HepG2 (cell line): ENCODE measurements around the gene TSACC. TPM values are rescaled to one million over a fixed set of nuclear protein-coding genes. Genes with fewer than 3 reads are reported as not detected.

Experiments
- ELF1 ChIP-seq: sonication (generic); formaldehyde crosslinking; IDR thresholded peaks from 2 replicates; pipeline ENCODE4 v1.4.0; 2020; ENCODE audit warnings: missing genetic modification reagents
- FLYWCH1 ChIP-seq: sonication (generic); formaldehyde crosslinking; IDR thresholded peaks from 2 replicates; pipeline ENCODE4 v1.8.1; 2023; ENCODE audit warnings: mild to moderate bottlenecking, missing genetic modification reagents
- HNRNPL ChIP-seq: fragments of 200-400 bp; formaldehyde crosslinking; IDR thresholded peaks from 2 replicates; pipeline ENCODE4 v1.6.1; 2017; ENCODE audit warnings: mild to moderate bottlenecking, low read depth, low read length
- NR2F1 ChIP-seq, 2 experiments: fragments of 450-650 bp in 1 of 2; formaldehyde crosslinking in 1 of 2; IDR thresholded peaks; 2 replicates each; pipeline versions ENCODE4 v1.5.0 to v1.6.1; 2016 to 2020; ENCODE audit warnings: mild to moderate bottlenecking in 1 of 2, missing compliant biosample characterization in 1 of 2, missing genetic modification reagents in 1 of 2, moderate library complexity in 1 of 2
- PHF21A ChIP-seq: sonication (generic); formaldehyde crosslinking; IDR thresholded peaks from 2 replicates; pipeline ENCODE4 v1.5.0; 2020; ENCODE audit warnings: mild to moderate bottlenecking, missing genetic modification reagents
- PHF8 ChIP-seq: sonication (generic); formaldehyde crosslinking; IDR thresholded peaks from 2 replicates; pipeline ENCODE4 v1.5.0; 2020; ENCODE audit warnings: missing genetic modification reagents
- PRMT3 ChIP-seq: sonication (generic); formaldehyde crosslinking; IDR thresholded peaks from 2 replicates; pipeline ENCODE4 v1.8.1; 2022; ENCODE audit warnings: low read depth, mild to moderate bottlenecking, moderate library complexity, missing genetic modification reagents, borderline replicate concordance
- SMAD3 ChIP-seq: sonication (generic); formaldehyde crosslinking; IDR thresholded peaks from 2 replicates; pipeline ENCODE4 v1.4.0; 2020; ENCODE audit warnings: missing genetic modification reagents
- YY1 ChIP-seq: IDR thresholded peaks from 2 replicates; pipeline ENCODE4 v1.6.1; 2011; ENCODE audit warnings: low read length, low read depth, moderate library complexity, mild to moderate bottlenecking; ENCODE audit not compliant: insufficient read depth, insufficient replicate concordance
- ZNF317 ChIP-seq: sonication (generic); formaldehyde crosslinking; IDR thresholded peaks from 2 replicates; pipeline ENCODE4 v1.5.0; 2020; ENCODE audit warnings: mild to moderate bottlenecking, missing genetic modification reagents
- ZNF776 ChIP-seq: sonication (generic); formaldehyde crosslinking; IDR thresholded peaks from 2 replicates; pipeline ENCODE4 v1.4.0; 2020; ENCODE audit warnings: mild to moderate bottlenecking, missing genetic modification reagents
- polyA plus RNA-seq, 8 experiments: library from polyadenylated mRNA; depleted of rRNA in 3 of 8; stranded (reverse) in 7 of 8; unstranded in 1 of 8; fragments of >200 nt; fragmentation: Illumina TruSeq in 4 of 8; extraction: Trizol in 4 of 8; gene quantifications; 2 replicates each; pipeline versions ENCODE4 v1.2.1 to v1.2.3, GENCODE V29; 2011 to 2016; ENCODE audit warnings: low read depth in 4 of 8, missing spikeins in 1 of 8, mixed read lengths in 1 of 8; ENCODE audit not compliant: insufficient read depth in 1 of 8
- total RNA-seq, 5 experiments: library from RNA; depleted of rRNA; stranded (reverse); fragments of >200 nt; fragmentation: Illumina TruSeq; extraction: Trizol; gene quantifications; 2 replicates each; pipeline ENCODE4 v1.2.3, GENCODE V29; 2016; ENCODE audit warnings: low read depth in 1 of 5
- TF ChIP-seq, protein P1 (sequence below): sonication (generic); formaldehyde crosslinking; IDR thresholded peaks from 2 replicates; pipeline ENCODE4 v1.4.0; 2020; ENCODE audit warnings: missing genetic modification reagents
- TF ChIP-seq, protein P2 (sequence below): sonication (generic); formaldehyde crosslinking; IDR thresholded peaks from 2 replicates; pipeline ENCODE4 v1.4.0; 2020; ENCODE audit warnings: missing genetic modification reagents
- TF ChIP-seq, protein P3 (sequence below): sonication (generic); formaldehyde crosslinking; IDR thresholded peaks from 2 replicates; pipeline ENCODE4 v1.4.0; 2020; ENCODE audit warnings: missing genetic modification reagents
- TF ChIP-seq, protein P4 (sequence below): IDR thresholded peaks from 2 replicates; pipeline ENCODE4 v1.6.1; 2016; ENCODE audit warnings: missing genetic modification reagents, missing compliant biosample characterization
- TF ChIP-seq, protein P5 (sequence below): fragments of 450-650 bp; IDR thresholded peaks from 2 replicates; pipeline ENCODE4 v1.6.1; 2017
- TF ChIP-seq, protein P6 (sequence below): sonication (generic); formaldehyde crosslinking; IDR thresholded peaks from 2 replicates; pipeline ENCODE4 v1.8.0; 2022; ENCODE audit warnings: mild to moderate bottlenecking, missing genetic modification reagents, borderline replicate concordance
- TF ChIP-seq, protein P7 (sequence below): IDR thresholded peaks from 2 replicates; pipeline ENCODE4 v1.6.1; 2012; ENCODE audit warnings: inconsistent platforms
- TF ChIP-seq, protein P8 (sequence below), 2 experiments: fragments of 450-650 bp in 1 of 2; sonication (generic) in 1 of 2; formaldehyde crosslinking; IDR thresholded peaks; 2 replicates each; pipeline versions ENCODE4 v1.5.0 to v1.8.0; 2020 to 2022; ENCODE audit warnings: mild to moderate bottlenecking in 1 of 2, missing genetic modification reagents in 1 of 2

The TSACC gene
- total and polyA plus RNA-seq, 2 of the 13 experiments (the other 11 are each of a cell fraction or from before 2014, with no cell fraction given), result 1.5 to 2.6 TPM

DNA sequence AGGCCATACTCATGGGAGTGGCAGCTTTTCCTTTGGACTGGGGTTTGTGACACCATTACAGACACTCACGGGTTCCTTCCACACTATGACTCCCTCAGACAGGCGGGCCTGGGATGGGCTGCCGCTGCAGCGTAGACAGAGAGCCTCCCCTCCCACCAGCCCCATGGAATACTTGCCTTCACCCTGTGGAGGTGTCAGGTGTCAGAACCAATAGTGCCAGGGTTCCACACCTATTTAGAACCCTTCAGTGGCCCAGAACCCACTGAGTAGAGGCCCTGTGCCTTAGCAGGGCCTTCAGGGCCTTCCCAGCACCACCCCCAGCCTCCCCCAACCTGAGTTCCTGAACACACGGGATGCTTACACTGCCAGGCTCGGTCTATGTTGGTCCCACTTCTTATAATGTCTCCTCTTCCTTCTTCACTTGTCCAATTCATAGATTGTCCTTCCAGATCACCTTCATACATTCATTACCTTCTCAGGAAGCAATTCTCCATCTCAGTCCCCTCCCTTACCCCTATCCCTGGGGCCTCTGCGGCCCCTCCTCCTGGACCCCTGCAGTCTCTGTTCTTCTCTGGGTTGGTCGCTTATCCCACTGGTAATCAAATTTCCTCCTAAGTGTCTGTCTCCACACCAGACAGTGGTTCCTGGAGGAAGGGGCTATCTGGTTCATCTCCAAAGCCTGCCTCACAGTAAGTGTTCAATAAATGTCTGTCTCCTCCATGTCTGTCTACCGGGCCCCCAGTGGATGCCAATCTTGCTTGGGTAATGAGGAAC lies 29.2 kb downstream of the TSACC start (continued):
- TF ChIP-seq ZNF317 (0 out of 2 replicates have a peak, but pooled peaks have one; percentile 20), PRMT3 (CRISPR knock-in tag) (0 out of 2 replicates have a peak, but pooled peaks have one; percentile 72), PHF21A (CRISPR knock-in tag) (0 out of 2 replicates have a peak, but pooled peaks have one; percentile 9), SMAD3 (CRISPR knock-in tag) (no peak), ZNF776 (no peak), HNRNPL (0 out of 2 replicates have a peak, but pooled peaks have one; percentile 36), YY1 (peak; percentile 13), NR2F1 (CRISPR knock-in tag; IDR thresholded peaks at IDR 0.05) (no peak), FLYWCH1 (CRISPR knock-in tag) (0 out of 2 replicates have a peak, but pooled peaks have one; percentile 61), PHF8 (no peak), ELF1 (CRISPR knock-in tag) (no peak)
- TF ChIP-seq, protein P1, sequence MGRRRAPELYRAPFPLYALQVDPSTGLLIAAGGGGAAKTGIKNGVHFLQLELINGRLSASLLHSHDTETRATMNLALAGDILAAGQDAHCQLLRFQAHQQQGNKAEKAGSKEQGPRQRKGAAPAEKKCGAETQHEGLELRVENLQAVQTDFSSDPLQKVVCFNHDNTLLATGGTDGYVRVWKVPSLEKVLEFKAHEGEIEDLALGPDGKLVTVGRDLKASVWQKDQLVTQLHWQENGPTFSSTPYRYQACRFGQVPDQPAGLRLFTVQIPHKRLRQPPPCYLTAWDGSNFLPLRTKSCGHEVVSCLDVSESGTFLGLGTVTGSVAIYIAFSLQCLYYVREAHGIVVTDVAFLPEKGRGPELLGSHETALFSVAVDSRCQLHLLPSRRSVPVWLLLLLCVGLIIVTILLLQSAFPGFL, result no peak
- TF ChIP-seq, protein P2, sequence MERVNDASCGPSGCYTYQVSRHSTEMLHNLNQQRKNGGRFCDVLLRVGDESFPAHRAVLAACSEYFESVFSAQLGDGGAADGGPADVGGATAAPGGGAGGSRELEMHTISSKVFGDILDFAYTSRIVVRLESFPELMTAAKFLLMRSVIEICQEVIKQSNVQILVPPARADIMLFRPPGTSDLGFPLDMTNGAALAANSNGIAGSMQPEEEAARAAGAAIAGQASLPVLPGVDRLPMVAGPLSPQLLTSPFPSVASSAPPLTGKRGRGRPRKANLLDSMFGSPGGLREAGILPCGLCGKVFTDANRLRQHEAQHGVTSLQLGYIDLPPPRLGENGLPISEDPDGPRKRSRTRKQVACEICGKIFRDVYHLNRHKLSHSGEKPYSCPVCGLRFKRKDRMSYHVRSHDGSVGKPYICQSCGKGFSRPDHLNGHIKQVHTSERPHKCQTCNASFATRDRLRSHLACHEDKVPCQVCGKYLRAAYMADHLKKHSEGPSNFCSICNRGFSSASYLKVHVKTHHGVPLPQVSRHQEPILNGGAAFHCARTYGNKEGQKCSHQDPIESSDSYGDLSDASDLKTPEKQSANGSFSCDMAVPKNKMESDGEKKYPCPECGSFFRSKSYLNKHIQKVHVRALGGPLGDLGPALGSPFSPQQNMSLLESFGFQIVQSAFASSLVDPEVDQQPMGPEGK (CRISPR knock-in tag), result peak; percentile 16; the same call in 1 of the 2 replicates
- TF ChIP-seq, protein P3, sequence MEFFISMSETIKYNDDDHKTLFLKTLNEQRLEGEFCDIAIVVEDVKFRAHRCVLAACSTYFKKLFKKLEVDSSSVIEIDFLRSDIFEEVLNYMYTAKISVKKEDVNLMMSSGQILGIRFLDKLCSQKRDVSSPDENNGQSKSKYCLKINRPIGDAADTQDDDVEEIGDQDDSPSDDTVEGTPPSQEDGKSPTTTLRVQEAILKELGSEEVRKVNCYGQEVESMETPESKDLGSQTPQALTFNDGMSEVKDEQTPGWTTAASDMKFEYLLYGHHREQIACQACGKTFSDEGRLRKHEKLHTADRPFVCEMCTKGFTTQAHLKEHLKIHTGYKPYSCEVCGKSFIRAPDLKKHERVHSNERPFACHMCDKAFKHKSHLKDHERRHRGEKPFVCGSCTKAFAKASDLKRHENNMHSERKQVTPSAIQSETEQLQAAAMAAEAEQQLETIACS (CRISPR knock-in tag), result no peak
- TF ChIP-seq, protein P4, sequence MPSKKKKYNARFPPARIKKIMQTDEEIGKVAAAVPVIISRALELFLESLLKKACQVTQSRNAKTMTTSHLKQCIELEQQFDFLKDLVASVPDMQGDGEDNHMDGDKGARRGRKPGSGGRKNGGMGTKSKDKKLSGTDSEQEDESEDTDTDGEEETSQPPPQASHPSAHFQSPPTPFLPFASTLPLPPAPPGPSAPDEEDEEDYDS (CRISPR knock-in tag), result peak; percentile 39; the same call in 1 of the 2 replicates
- TF ChIP-seq, protein P5, sequence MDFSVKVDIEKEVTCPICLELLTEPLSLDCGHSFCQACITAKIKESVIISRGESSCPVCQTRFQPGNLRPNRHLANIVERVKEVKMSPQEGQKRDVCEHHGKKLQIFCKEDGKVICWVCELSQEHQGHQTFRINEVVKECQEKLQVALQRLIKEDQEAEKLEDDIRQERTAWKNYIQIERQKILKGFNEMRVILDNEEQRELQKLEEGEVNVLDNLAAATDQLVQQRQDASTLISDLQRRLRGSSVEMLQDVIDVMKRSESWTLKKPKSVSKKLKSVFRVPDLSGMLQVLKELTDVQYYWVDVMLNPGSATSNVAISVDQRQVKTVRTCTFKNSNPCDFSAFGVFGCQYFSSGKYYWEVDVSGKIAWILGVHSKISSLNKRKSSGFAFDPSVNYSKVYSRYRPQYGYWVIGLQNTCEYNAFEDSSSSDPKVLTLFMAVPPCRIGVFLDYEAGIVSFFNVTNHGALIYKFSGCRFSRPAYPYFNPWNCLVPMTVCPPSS, result no peak
- TF ChIP-seq, protein P6, sequence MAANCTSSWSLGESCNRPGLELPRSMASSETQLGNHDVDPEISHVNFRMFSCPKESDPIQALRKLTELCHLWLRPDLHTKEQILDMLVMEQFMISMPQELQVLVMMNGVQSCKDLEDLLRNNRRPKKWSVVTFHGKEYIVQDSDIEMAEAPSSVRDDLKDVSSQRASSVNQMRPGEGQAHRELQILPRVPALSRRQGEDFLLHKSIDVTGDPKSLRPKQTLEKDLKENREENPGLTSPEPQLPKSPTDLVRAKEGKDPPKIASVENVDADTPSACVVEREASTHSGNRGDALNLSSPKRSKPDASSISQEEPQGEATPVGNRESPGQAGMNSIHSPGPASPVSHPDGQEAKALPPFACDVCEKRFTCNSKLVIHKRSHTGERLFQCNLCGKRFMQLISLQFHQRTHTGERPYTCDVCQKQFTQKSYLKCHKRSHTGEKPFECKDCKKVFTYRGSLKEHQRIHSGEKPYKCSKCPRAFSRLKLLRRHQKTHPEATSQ, result 0 out of 2 replicates have a peak, but pooled peaks have one; percentile 22
- TF ChIP-seq, protein P7, sequence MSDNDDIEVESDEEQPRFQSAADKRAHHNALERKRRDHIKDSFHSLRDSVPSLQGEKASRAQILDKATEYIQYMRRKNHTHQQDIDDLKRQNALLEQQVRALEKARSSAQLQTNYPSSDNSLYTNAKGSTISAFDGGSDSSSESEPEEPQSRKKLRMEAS, result peak; percentile 13; the same call in 1 of the 2 replicates
- TF ChIP-seq, protein P8, sequence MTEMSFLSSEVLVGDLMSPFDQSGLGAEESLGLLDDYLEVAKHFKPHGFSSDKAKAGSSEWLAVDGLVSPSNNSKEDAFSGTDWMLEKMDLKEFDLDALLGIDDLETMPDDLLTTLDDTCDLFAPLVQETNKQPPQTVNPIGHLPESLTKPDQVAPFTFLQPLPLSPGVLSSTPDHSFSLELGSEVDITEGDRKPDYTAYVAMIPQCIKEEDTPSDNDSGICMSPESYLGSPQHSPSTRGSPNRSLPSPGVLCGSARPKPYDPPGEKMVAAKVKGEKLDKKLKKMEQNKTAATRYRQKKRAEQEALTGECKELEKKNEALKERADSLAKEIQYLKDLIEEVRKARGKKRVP (CRISPR knock-in tag; IDR thresholded peaks at IDR 0.05), result no peak
